ENCODE data around the gene PCNX2. TPM values are rescaled to one million over a fixed set of nuclear protein-coding genes. Genes with fewer than 3 reads are reported as not detected.

The PCNX2 gene
- total and polyA plus RNA-seq, 2 donors (not counting 1 experiment from before 2014, with no cell fraction given): 17.6 to 34.7 TPM

DNA sequence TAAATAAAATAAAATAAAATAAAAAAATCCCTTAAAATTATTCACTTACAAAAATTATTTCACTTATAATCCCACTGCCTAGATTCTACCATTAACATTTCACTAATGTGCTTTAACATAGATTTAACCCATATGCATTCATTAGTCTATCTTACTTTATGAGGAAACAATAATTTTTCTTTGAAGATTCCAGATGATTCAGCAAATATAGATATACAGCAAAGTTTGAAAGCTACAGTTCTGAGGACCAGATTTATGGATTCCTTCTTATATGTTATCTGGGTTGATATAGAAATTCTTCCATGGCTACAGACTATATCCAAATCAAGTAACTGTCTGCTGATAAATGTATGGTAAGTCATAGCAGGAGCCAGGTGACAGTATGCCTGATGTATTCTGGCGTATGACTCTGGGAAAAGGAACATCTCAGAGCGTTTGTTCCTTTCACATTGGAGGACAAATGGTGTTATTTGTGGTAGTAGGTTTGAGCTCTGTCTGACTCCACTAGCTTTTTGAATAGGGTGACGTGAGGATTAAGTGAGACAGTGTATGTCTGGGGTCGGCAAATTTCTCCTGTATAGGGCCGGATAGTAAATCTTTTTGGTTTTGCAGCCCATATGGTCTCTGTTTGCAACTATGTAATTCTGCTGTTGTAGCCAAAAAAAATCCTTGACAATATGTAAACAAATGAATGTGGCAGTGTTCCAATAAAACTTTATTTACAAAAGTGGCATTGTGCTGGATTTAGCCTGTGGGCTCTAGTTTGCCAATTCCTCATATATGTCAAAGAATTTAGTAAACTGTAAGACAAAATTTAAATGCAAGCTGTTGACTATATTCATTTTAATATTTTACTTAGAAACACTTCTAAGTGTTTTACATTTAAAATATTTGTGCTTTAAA, 41.3 kb upstream of the PCNX2 start:
- no peak overlapping the region for H3K27ac Mint-ChIP-seq
- no peaks in the 10 kb centered on the region for H3K9me3 Mint-ChIP-seq (ENCODE audit: insufficient read depth)
- H3K9me3 ChIP-seq (ENCODE audit: control extremely low read depth in 1 of 3, control insufficient read depth in 2 of 3, insufficient read depth in 1 of 3, low read length in 2 of 3): peaks cover 0 to 1% (median 0%) of the 10 kb centered on the region in 3 donors
- H3K4me3 ChIP-seq (ENCODE audit: control extremely low read depth in 1 of 5, extremely low read depth in 1 of 5, insufficient read depth in 1 of 5, low read depth in 2 of 5, low read length in 4 of 5): no peak overlapping the region
- no peak overlapping the region for H3K4me2 ChIP-seq (replicated peaks; ENCODE audit: low read depth, low read length, poor library complexity, severe bottlenecking)
- no peaks in the 10 kb centered on the region for H3K36me3 ChIP-seq (replicated peaks in 1 of 2; ENCODE audit: control extremely low read depth in 1 of 2, control insufficient read depth in 1 of 2, extremely low read depth in 1 of 2, insufficient read depth in 2 of 2, low read length in 1 of 2)
- no peak overlapping the region for H3K4me3 Mint-ChIP-seq
- H4K20me1 ChIP-seq (ENCODE audit: control insufficient read depth, insufficient read depth, low read length, poor library complexity, severe bottlenecking): no peaks in the 10 kb centered on the region
- ATAC-seq (ENCODE audit: low read depth): no peak
- CTCF ChIA-PET: no interaction called here
- no peak overlapping the region for H2AFZ ChIP-seq (ENCODE audit: insufficient read depth, low read depth, low read length, poor library complexity, severe bottlenecking)
- WGBS (ENCODE audit: insufficient coverage): 100% methylated on average over 4 of the region's 5 CpGs
- H3K27me3 ChIP-seq (replicated peaks in 1 of 4; ENCODE audit: control extremely low read depth in 1 of 4, control insufficient read depth in 3 of 4, insufficient read depth in 4 of 4, low read length in 3 of 4): peaks cover 0 to 3% (median 0%) of the 10 kb centered on the region in 4 experiments
- H3K27ac ChIP-seq (ENCODE audit: low read length in 2 of 2): no peak overlapping the region
- peaks cover 43% of the 10 kb centered on the region for H3K27me3 Mint-ChIP-seq
- TF ChIP-seq EZH2 (IDR thresholded peaks at IDR 0.05; ENCODE audit: borderline replicate concordance, insufficient read depth, low read depth, low read length, poor library complexity, severe bottlenecking): no peak
- TF ChIP-seq, protein P1, sequence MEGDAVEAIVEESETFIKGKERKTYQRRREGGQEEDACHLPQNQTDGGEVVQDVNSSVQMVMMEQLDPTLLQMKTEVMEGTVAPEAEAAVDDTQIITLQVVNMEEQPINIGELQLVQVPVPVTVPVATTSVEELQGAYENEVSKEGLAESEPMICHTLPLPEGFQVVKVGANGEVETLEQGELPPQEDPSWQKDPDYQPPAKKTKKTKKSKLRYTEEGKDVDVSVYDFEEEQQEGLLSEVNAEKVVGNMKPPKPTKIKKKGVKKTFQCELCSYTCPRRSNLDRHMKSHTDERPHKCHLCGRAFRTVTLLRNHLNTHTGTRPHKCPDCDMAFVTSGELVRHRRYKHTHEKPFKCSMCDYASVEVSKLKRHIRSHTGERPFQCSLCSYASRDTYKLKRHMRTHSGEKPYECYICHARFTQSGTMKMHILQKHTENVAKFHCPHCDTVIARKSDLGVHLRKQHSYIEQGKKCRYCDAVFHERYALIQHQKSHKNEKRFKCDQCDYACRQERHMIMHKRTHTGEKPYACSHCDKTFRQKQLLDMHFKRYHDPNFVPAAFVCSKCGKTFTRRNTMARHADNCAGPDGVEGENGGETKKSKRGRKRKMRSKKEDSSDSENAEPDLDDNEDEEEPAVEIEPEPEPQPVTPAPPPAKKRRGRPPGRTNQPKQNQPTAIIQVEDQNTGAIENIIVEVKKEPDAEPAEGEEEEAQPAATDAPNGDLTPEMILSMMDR (IDR thresholded peaks at IDR 0.05): no peak
- H3K9ac ChIP-seq (ENCODE audit: low read length): no peak overlapping the region
- H3K4me1 ChIP-seq (ENCODE audit: control insufficient read depth in 2 of 2, insufficient read depth in 2 of 2, low read length in 2 of 2): no peaks in the 10 kb centered on the region
- intact Hi-C loops (cut with micrococcal nuclease): no loop called here
- DNase-seq: no peak
- POLR2A ChIA-PET: interaction anchor here (0.5 kb wide), 1 partner anchor 14 kb away, joined by 3 read pairs; no protein-coding TSS in a partner anchor
- peaks cover 5% of the 10 kb centered on the region for H3K4me1 Mint-ChIP-seq
- H3K79me2 ChIP-seq (ENCODE audit: control insufficient read depth, insufficient read depth, low read length): no peaks in the 10 kb centered on the region

DNA sequence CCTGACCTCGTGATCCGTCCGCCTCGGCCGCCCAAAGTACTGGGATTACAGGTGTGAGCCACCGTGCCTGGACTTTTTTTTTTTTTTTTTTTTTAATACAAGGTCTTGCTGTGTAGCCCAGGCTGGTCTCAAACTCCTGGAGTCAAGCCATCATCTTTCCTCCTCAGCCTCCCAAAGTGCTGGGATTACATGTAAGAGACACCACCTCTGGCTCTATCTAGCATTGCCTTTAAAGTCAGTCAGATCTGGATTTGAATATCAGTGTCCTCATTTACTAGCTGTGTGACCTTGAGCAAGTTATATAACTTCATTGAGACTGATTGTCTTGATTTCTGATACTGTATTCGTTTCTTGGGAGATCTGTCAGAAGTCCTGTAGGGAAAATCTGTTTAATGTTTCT, 38.6 kb upstream of the PCNX2 start:
- intact Hi-C loops (cut with micrococcal nuclease): no loop called here
- peaks cover 0 to 1% (median 0%) of the 10 kb centered on the region in 3 donors for H3K9me3 ChIP-seq (ENCODE audit: control extremely low read depth in 1 of 3, control insufficient read depth in 2 of 3, insufficient read depth in 1 of 3, low read length in 2 of 3)
- ChIA-PET POLR2A (no interaction called here), CTCF (interaction anchor here (0.9 kb wide), 1 partner anchor 30 kb away, joined by 3 read pairs; no protein-coding TSS in a partner anchor)
- no peak overlapping the region for H3K4me3 ChIP-seq (ENCODE audit: control extremely low read depth in 1 of 5, extremely low read depth in 1 of 5, insufficient read depth in 1 of 5, low read depth in 2 of 5, low read length in 4 of 5)
- H4K20me1 ChIP-seq (ENCODE audit: control insufficient read depth, insufficient read depth, low read length, poor library complexity, severe bottlenecking): no peaks in the 10 kb centered on the region
- Mint-ChIP-seq H3K4me3 (no peak overlapping the region), H3K9me3 (ENCODE audit: insufficient read depth) (no peaks in the 10 kb centered on the region), H3K27me3 (peaks cover 38% of the 10 kb centered on the region), H3K27ac (no peak overlapping the region), H3K4me1 (peaks cover 11% of the 10 kb centered on the region)
- H2AFZ ChIP-seq (ENCODE audit: insufficient read depth, low read depth, low read length, poor library complexity, severe bottlenecking): no peak overlapping the region
- peaks cover 0 to 2% (median 0%) of the 10 kb centered on the region in 4 experiments for H3K27me3 ChIP-seq (replicated peaks in 1 of 4; ENCODE audit: control extremely low read depth in 1 of 4, control insufficient read depth in 3 of 4, insufficient read depth in 4 of 4, low read length in 3 of 4)
- no peak for DNase-seq
- 97% methylated on average over 6 of the region's 7 CpGs for WGBS (ENCODE audit: insufficient coverage)
- no peak for ATAC-seq (ENCODE audit: low read depth)
- no peaks in the 10 kb centered on the region for H3K79me2 ChIP-seq (ENCODE audit: control insufficient read depth, insufficient read depth, low read length)
- H3K27ac ChIP-seq (ENCODE audit: low read length in 2 of 2): no peak overlapping the region
- no peak for TF ChIP-seq EZH2 (IDR thresholded peaks at IDR 0.05; ENCODE audit: borderline replicate concordance, insufficient read depth, low read depth, low read length, poor library complexity, severe bottlenecking)
- TF ChIP-seq, protein P1 (IDR thresholded peaks at IDR 0.05): no peak
- H3K4me1 ChIP-seq (ENCODE audit: control insufficient read depth in 2 of 2, insufficient read depth in 2 of 2, low read length in 2 of 2): peaks cover under 1% of the 10 kb centered on the region in 2 donors
- no peak overlapping the region for H3K4me2 ChIP-seq (replicated peaks; ENCODE audit: low read depth, low read length, poor library complexity, severe bottlenecking)
- no peaks in the 10 kb centered on the region for H3K36me3 ChIP-seq (replicated peaks in 1 of 2; ENCODE audit: control extremely low read depth in 1 of 2, control insufficient read depth in 1 of 2, extremely low read depth in 1 of 2, insufficient read depth in 2 of 2, low read length in 1 of 2)
- no peak overlapping the region for H3K9ac ChIP-seq (ENCODE audit: low read length)

All from B cell (primary cell).